KG1 (cell line): ENCODE results near the gene NETO2.
"Not testable (repeated sequence)": the region's sequence is repeated elsewhere in the genome, so short reads cannot be mapped to it uniquely, and the experiment has no call there.

Source experiments
- DNase-seq: peaks from one replicate; lab custom pipeline; 2025; lab: John Stamatoyannopoulos, UW

NETO2 gene

GRCh38 chr16:47136099-47136842 is 7.5 kb downstream of the NETO2 start:
- no peak for DNase-seq

GRCh38 chr16:47134550-47134949 is 9.2 kb downstream of the NETO2 start:
- DNase-seq = no peak

- no peak for DNase-seq
These were observed 11.4 kb downstream of the NETO2 start for GRCh38 chr16:47132308-47132707.

- DNase-seq = no peak
These were observed 13.8 kb downstream of the NETO2 start for GRCh38 chr16:47129755-47130435.

- DNase-seq = no peak
These were observed 16.2 kb downstream of the NETO2 start for GRCh38 chr16:47127541-47127940.

- no peak for DNase-seq
These were observed 18.0 kb downstream of the NETO2 start for GRCh38 chr16:47125757-47126156.

GRCh38 chr16:47113130-47113529 is 30.6 kb downstream of the NETO2 start:
- DNase-seq = no peak

GRCh38 chr16:47110939-47111338 is 32.8 kb downstream of the NETO2 start:
- DNase-seq = no peak

GRCh38 chr16:47109361-47109760 is 34.4 kb downstream of the NETO2 start:
- no peak for DNase-seq

GRCh38 chr16:47102921-47103320 is 40.8 kb downstream of the NETO2 start:
- DNase-seq = not testable (repeated sequence)

- not testable (repeated sequence) for DNase-seq
These were observed 46.6 kb downstream of the NETO2 start for GRCh38 chr16:47097154-47097553.

GRCh38 chr16:47096297-47096696 is 47.4 kb downstream of the NETO2 start:
- no peak for DNase-seq

- no peak for DNase-seq
These were observed 59.5 kb downstream of the NETO2 start for GRCh38 chr16:47084198-47084597.

GRCh38 chr16:47082099-47082865 is 61.5 kb downstream of the NETO2 start:
- DNase-seq = no peak

- DNase-seq = no peak
These were observed 62.6 kb downstream of the NETO2 start for GRCh38 chr16:47081115-47081514.

- DNase-seq = no peak
These were observed 63.9 kb downstream of the NETO2 start for GRCh38 chr16:47079860-47080259.

- DNase-seq = no peak
These were observed 70.3 kb downstream of the NETO2 start for GRCh38 chr16:47073223-47074155.

GRCh38 chr16:47072158-47072557 is 71.6 kb downstream of the NETO2 start:
- DNase-seq = no peak

- no peak for DNase-seq
These were observed 73.7 kb downstream of the NETO2 start for GRCh38 chr16:47069841-47070584.

- no peak for DNase-seq
These were observed 74.4 kb downstream of the NETO2 start for GRCh38 chr16:47069313-47069712.

GRCh38 chr16:47067203-47067602 is 76.5 kb downstream of the NETO2 start:
- no peak for DNase-seq
